DOHH2 (cell line): ENCODE data around the gene CTIF.

ENCODE experiments used
- H3F3A ChIP-seq: fragments of 200-600 bp; sonication (generic), shearing (Covaris generic); 2 replicates; pipeline ENCODE4 v1.6.0; 2016; ENCODE audit warnings: antibody characterized with exemption, mild to moderate bottlenecking; ENCODE audit not compliant: control insufficient read depth, insufficient read depth
- H3K27ac ChIP-seq: fragments of 200-600 bp; sonication (generic); 2 replicates; pipeline ENCODE4 v1.5.1; 2014; ENCODE audit warnings: low read depth, mild to moderate bottlenecking, low read length, moderate library complexity
- H3K27me3 ChIP-seq: fragments of 200-600 bp; sonication (generic); 2 replicates; pipeline ENCODE4 v1.6.1; 2014; ENCODE audit warnings: mild to moderate bottlenecking, low read length, mixed read lengths; ENCODE audit not compliant: control insufficient read depth
- H3K36me3 ChIP-seq: fragments of 200-600 bp; sonication (generic); 2 replicates; pipeline ENCODE4 v1.6.1; 2014; ENCODE audit warnings: mild to moderate bottlenecking, low read length, moderate library complexity, mixed read lengths; ENCODE audit not compliant: control insufficient read depth
- H3K4me1 ChIP-seq: fragments of 200-600 bp; sonication (generic); 2 replicates; pipeline ENCODE4 v1.6.1; 2014; ENCODE audit warnings: mild to moderate bottlenecking, low read length, mixed read lengths; ENCODE audit not compliant: control insufficient read depth
- H3K4me2 ChIP-seq: fragments of 200-600 bp; sonication (generic); 2 replicates; pipeline ENCODE4 v1.6.0; 2014; ENCODE audit warnings: mild to moderate bottlenecking, low read length, moderate library complexity
- H3K4me3 ChIP-seq: fragments of 200-600 bp; sonication (generic); 2 replicates; pipeline ENCODE4 v1.5.1; 2014; ENCODE audit warnings: mild to moderate bottlenecking, low read length, mixed read lengths
- H3K79me2 ChIP-seq: fragments of 200-600 bp; sonication (generic); 2 replicates; pipeline ENCODE4 v1.6.1; 2014; ENCODE audit warnings: mild to moderate bottlenecking, low read length, mixed read lengths; ENCODE audit not compliant: control insufficient read depth
- H3K9me2 ChIP-seq: fragments of 200-600 bp; sonication (generic); replicated peaks from 2 replicates; pipeline ENCODE4 v1.6.1; 2014; ENCODE audit warnings: mild to moderate bottlenecking, low read length, mixed read lengths; ENCODE audit not compliant: control insufficient read depth
- H3K9me3 ChIP-seq: fragments of 200-600 bp; sonication (generic); 2 replicates; pipeline ENCODE4 v1.6.1; 2014; ENCODE audit warnings: antibody characterized with exemption, low read length, mixed read lengths; ENCODE audit not compliant: control insufficient read depth, insufficient read depth
- H4K20me1 ChIP-seq: fragments of 200-600 bp; sonication (generic); 2 replicates; pipeline ENCODE4 v1.6.0; 2014; ENCODE audit warnings: low read depth, mild to moderate bottlenecking, antibody characterized with exemption, low read length, moderate library complexity; ENCODE audit not compliant: control insufficient read depth, insufficient read depth
- EZH2phosphoT487 ChIP-seq: fragments of 200-600 bp; sonication (generic); IDR thresholded peaks from 2 replicates; pipeline ENCODE4 v1.6.1; 2017; ENCODE audit warnings: borderline replicate concordance, mild to moderate bottlenecking, antibody characterized with exemption, low read length, moderate library complexity, mixed read lengths
- TF ChIP-seq, protein P1 (sequence below): fragments of 200-600 bp; sonication (generic); IDR thresholded peaks from one replicate; pipeline ENCODE4 v1.5.1; 2014; ENCODE audit warnings: antibody characterized with exemption, mild to moderate bottlenecking, low read depth, low read length; ENCODE audit not compliant: poor library complexity, severe bottlenecking

CTIF gene

DNA sequence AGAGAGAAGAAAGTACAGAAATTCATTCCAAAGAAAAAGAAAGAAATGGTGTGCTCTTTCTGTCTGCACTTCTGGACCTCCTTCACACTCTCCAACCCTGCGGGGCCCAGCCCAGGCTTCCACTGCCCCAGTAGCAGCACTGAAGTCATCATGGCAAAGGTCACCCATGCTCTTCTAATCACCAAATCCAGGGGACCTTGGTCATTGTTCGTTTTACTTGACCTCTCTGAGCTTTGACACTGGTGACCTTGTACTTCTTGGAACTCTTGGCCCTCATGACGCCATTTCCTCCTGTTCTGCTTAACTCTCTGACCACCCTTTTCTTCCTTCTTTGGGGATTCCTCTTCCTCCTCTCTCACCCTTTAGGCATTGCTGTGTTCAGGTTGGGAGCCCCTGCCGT, 306.3 kb downstream of the CTIF start:
- Histone ChIP-seq H3K4me1 (peaks cover 8% of the 10 kb centered on the region), H3K9me3 (no peaks in the 10 kb centered on the region), H3K27ac (no peak overlapping the region), H3K4me2 (no peak overlapping the region), H3K36me3 (no peaks in the 10 kb centered on the region), H3K79me2 (no peaks in the 10 kb centered on the region), H4K20me1 (no peaks in the 10 kb centered on the region), H3K4me3 (no peak overlapping the region), H3K9me2 (no peaks in the 10 kb centered on the region), H3F3A (no peaks in the 10 kb centered on the region), H3K27me3 (peaks cover 20% of the 10 kb centered on the region)
- TF ChIP-seq EZH2phosphoT487 = no peak
- TF ChIP-seq, protein P1, sequence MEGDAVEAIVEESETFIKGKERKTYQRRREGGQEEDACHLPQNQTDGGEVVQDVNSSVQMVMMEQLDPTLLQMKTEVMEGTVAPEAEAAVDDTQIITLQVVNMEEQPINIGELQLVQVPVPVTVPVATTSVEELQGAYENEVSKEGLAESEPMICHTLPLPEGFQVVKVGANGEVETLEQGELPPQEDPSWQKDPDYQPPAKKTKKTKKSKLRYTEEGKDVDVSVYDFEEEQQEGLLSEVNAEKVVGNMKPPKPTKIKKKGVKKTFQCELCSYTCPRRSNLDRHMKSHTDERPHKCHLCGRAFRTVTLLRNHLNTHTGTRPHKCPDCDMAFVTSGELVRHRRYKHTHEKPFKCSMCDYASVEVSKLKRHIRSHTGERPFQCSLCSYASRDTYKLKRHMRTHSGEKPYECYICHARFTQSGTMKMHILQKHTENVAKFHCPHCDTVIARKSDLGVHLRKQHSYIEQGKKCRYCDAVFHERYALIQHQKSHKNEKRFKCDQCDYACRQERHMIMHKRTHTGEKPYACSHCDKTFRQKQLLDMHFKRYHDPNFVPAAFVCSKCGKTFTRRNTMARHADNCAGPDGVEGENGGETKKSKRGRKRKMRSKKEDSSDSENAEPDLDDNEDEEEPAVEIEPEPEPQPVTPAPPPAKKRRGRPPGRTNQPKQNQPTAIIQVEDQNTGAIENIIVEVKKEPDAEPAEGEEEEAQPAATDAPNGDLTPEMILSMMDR = no peak

GRCh38 chr18:48846423-48846932, 307.6 kb downstream of the CTIF start:
- Histone ChIP-seq H3K4me3 (no peak overlapping the region), H3K4me2 (no peak overlapping the region), H3K9me2 (no peaks in the 10 kb centered on the region), H3K9me3 (no peaks in the 10 kb centered on the region), H3K27ac (no peak overlapping the region), H3K27me3 (peaks cover 15% of the 10 kb centered on the region), H3K4me1 (peaks cover 8% of the 10 kb centered on the region), H4K20me1 (no peaks in the 10 kb centered on the region), H3F3A (no peaks in the 10 kb centered on the region), H3K36me3 (no peaks in the 10 kb centered on the region), H3K79me2 (no peaks in the 10 kb centered on the region)
- TF ChIP-seq, protein P1 = no peak
- no peak for TF ChIP-seq EZH2phosphoT487

DNA sequence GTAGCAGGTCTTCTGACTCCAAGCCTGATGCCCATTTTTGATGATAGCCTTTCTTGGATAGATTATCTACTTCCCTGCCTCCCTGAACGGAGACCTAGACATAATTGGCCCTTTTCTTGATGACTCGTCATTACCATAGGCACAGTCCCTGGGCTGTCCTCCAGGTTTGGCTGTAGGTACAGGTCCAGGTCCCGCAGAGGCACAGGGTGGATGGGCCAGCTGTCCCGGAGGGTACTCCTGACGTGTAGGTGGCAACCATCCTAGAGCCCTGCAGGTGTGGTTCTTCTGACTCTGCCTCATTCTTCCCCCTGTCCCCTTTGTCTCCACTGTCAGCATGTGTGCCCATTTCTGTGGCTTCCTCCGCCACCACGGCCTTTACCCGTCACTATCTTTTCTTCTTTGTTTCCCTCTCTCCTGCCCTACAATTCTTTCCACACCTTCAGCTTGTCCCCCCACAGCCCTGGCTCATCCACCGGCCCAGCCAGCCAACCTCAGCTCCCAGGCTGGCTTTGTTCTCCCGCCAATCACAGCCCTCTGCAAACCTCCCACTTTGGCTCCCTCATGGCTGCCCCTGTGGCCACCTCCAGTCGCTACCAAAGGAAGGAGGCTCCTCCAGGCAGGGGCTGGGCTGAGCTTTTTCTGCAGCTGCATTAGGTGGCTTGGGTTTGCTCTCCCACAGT, 309.1 kb downstream of the CTIF start:
- H3K4me1 ChIP-seq = no peaks in the 10 kb centered on the region
- no peaks in the 10 kb centered on the region for H3K9me3 ChIP-seq
- no peak overlapping the region for H3K27ac ChIP-seq
- TF ChIP-seq EZH2phosphoT487 = no peak
- TF ChIP-seq, protein P1 = no peak
- H3F3A ChIP-seq = no peaks in the 10 kb centered on the region
- H3K79me2 ChIP-seq = no peaks in the 10 kb centered on the region
- no peaks in the 10 kb centered on the region for H3K9me2 ChIP-seq
- H3K4me3 ChIP-seq = no peak overlapping the region
- no peak overlapping the region for H3K4me2 ChIP-seq
- no peaks in the 10 kb centered on the region for H3K36me3 ChIP-seq
- peaks cover 15% of the 10 kb centered on the region for H3K27me3 ChIP-seq
- H4K20me1 ChIP-seq = no peaks in the 10 kb centered on the region
